ENCODE data around the gene SP8.
"Not testable (repeated sequence)": the region's sequence is repeated elsewhere in the genome, so short reads cannot be mapped to it uniquely, and the experiment has no call there.

The SP8 gene

DNA sequence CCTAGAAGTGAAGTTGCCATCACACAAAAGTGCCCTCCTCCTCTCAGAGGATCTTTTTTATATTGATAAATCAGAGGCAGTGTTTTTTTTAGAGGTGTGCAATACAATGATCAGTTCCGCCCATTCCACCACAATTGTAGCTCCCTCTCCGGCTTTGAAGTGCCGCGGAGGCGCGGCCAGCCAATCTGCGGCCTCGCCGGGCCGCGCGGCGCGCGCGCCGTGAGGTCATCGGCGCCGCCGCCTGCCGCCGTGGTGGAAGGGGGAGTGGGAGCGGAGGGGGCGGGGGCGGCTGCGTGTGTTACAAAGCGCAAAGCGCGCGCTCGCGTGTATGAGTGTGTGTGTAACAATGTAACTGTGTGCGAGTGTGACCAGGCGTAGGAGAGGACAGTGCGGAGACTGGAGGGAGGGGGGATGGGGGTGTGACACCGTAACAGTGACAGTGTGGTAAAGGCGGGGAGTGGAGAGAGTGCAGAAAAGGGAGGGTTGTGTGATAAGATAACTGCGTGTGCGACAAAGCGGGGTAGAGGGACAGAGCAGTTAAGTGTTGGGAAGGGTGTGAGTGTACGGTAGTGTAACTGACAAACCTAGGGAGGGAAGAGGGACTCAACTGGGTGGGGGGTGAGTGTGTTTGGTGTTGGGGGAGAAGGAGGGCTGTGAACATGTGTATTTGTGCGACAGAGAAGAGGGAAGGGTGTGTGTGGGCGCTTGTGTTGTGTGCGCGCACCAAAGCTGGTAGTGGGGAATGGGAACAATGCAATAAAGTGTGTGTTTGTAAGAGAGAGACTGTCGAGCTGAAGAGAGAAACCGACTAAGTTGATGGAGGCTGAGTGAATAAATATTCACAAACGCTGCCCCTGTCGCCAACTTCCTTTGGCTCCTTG, at the start of gene SP8:
Gene SP8, minus strand, starts transcription at position 108 of the 881 bp plus-strand sequence. Its CDS starts 88 bp downstream, at position 20.
- DNase-seq = peak; percentile 47

DNA sequence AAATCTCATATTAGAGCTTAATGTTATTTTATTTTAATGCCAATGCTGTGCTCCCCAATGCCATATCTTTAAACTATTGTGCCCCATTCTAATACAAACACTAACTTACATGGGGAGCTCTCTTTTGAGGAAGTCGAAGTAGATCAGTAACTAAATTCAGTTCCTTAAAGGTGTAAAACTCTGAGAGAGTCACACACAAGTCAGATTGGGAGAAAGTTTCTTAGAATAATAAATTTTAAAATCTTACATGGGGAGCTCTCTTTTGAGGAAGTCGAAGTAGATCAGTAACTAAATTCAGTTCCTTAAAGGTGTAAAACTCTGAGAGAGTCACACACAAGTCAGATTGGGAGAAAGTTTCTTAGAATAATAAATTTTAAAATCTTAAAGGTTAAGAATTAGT, 49.7 kb upstream of the SP8 start:
- not testable (repeated sequence) for DNase-seq

DNA sequence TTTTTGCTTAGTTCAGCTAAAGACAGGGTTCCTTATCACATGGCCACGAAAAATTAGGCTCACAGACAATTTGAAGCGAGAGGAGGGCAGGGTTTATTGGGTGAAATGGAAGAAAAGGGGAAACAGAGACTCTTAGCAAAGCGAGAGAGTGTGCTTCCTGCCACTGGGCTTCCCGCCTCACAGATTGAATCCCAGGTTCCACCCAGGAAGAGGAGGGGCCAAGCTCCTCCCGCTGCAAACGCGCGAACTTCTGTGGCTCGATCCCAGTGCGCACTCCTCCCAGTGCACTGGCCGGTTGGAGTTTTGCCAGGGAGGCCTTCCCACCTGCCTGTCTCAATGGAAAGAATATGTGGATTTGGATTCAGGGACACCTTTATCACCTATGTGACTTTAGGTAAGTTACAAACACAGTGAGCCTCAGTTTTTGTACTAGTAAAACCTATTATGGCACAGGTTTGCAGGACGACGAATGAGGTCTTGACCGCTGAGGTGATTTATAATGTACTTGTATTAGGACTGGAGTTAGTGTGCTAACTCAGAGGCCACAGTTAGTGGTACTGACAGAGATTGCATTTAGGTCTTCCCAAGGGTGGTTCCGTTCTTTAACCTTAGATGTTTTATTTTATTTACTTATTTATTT, 48.5 kb upstream of the SP8 start:
- no peak for DNase-seq

DNA sequence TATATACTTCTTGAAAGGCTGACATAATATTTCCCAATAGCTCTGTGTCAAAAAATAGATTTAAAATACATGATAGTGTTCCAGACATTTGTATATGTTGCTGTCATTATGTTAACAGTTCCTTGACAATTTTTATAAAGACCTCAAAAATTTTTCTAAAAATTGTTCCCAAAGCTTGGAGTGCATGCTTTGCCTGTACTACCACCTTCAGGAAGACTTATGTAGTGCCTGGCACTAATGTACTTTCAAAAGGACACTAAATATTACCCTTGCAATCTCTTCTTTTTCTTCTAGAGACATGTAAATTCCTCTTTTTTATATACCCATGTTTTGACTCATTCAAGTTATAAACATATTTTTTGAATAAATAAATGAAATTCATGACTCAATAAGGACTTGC, 48.0 kb upstream of the SP8 start:
- DNase-seq = no peak

DNA sequence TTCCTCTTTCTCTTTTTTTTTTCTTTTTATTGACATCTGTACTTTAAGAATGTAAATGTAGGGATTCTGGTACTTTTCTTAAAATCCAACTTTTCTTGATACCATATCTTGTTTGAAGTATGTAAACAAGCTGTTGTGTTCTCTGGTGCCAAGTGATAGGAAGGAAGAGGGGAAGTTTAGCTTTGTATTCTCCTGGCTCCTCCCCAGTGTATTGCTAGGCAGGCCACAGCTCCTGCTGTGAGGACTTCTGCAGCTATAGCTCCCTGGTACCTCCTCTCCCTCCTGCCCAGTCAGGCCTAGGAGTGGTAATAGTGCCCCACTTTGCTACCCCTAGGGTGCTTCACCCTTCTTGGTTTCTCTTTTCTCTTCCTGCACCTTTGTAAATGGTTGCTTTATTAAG, 45.3 kb upstream of the SP8 start:
- DNase-seq = no peak

DNA sequence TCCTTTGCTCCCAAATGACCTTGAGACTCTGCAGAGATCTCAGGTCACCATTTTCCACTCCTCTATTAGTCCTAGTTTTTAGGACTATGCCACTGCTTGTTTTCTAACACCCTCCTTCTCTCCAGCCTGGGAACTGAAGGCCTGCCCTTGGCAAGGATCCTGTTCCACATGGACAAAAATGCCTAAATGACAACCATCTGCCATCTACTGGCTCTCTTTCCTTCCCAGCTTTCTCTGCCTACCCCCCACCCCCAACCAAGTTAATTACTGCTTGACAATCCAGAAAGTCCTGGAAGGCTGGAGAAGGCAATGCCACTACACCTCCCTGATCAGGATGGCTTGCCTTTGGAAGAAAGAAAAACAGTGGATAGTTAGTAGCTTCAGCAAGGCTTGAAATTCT, 44.8 kb upstream of the SP8 start:
- no peak for DNase-seq

DNA sequence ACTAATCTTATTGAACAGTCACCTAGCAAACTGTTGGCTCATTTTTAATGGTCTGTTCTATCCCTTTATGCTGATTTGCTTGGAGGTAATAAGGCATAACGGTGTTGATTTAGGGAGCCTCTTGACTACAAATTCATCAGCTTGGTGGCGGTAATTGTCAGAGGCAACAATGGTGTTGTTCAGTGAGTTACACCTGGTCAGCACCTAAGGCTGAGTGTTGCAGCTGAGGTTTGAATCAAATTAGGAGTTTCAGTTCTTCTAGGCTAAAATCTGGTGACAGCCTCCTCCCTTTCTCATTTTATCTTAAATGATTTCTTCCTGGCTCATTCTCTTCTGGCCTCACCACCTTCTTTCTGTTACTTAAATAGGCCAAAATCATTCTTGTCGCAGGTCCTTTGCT, 42.3 kb upstream of the SP8 start:
- no peak for DNase-seq

DNA sequence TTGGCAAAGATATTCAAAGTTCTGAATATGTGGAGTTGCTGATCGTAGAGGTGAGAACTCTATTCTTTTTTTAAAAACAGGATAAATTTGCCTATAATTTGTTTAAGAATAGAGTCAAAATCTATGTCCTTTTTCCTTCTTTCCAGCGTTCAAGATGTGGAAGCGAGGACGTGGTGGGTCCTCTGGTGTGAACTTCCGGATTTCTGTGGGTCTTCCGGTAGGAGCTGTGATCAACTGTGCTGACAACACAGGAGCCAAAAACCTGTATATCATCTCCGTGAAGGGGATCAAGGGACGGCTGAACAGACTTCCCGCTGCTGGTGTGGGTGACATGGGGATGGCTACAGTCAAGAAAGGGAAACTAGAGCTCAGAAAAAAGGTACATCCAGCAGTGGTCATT, 40.5 kb upstream of the SP8 start:
- DNase-seq = no peak

DNA sequence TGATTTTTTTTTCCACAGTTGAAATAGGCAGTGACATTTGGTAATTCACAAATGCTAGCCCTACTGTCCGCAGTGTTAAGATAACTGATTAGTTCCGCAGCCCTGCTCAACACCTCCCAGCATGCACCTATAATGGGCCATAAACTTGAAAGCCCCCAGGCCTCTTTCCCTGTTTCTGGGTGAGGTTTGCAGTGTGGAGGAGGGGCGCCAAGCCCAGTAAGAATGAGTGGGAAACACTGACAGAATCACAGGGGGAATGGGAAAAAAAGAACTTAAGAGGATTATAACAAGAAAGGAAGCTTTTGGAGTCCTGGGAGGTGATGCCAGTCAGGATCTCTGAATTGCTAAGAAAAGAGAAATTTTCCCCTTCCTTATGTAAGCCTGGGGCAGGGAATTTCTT, 39.6 kb upstream of the SP8 start:
- DNase-seq = no peak

DNA sequence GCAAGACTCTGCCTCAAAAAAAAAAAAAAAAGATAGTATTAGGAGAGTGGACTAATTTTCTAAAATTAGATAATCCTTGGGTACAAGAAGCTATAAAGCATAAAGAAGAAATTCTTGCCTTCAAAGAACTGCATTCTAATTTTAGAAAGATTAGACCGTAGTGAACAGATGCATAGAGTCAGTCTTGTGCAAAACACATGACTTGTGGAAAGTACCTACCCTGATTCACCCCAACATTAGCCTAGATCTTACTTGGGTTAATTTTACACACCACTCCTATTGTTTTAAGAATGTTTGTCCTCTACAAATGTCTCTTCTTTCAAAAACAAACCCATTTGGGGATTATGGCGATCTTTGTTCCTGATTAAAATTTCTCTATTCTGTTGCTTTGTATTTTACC, 38.9 kb upstream of the SP8 start:
- no peak for DNase-seq

DNA sequence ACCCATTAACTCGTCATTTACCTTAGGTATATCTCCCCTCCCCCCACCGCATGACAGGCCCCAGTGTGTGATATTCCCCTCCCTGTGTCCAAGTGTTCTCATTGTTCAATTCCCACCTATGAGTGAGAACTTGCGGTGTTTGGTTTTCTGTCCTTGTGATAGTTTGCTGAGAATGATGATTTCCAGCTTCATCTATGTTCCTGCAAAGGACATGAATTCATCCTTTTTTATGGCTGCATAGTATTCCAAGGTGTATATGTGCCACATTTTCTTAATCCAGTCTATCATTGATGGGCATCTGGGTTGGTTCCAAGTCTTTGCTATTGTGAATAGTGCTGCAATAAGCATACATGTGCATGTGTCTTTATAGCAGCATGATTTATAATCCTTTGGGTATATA, 34.7 kb upstream of the SP8 start:
- DNase-seq = not testable (repeated sequence)

DNA sequence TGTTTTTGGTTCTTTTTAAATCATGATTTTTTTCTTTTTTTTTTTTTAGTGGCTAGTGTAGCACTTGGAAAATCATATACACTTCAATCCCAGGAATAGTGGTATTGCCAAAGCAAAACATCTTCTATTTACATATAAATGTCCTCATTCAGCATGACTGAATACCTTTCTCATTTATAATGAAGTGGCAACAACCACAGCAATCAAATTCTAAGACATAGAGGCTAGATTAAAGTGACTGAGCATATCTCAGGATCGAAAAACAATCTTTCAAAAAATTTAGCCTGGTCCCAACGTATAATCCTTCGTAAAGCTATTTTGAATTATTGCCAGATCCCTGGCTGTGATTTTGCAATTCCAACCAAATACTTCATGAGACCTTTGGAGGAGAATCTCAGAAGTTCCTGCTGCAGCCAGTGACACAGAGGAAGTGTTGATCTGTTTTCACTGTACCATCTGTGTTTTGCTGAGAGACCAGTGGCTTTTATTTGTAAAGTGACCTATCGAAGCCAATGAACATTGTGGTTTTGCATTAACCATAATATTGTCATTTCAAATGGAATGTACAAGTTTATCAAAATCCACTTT, 29.8 kb upstream of the SP8 start:
- no peak for DNase-seq

DNA sequence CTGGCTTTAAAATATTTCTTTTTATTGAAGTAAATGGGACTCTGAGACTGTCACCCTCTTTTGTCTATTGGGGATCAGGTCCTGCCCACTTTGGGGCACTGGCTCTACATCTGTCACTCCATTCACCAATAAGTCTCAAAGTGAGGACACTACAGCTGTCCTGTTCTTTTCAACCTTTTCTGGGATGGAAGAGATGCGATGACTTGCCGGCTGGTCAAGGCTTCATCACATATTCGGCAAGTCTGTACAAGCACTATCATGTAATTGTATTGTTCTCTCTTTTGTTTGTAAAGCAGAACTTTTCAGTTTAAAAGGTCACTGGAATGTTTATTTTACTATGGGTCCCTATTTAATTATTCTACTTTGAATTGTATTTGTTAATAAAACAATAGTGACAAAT, 17.7 kb upstream of the SP8 start:
- DNase-seq = no peak

DNA sequence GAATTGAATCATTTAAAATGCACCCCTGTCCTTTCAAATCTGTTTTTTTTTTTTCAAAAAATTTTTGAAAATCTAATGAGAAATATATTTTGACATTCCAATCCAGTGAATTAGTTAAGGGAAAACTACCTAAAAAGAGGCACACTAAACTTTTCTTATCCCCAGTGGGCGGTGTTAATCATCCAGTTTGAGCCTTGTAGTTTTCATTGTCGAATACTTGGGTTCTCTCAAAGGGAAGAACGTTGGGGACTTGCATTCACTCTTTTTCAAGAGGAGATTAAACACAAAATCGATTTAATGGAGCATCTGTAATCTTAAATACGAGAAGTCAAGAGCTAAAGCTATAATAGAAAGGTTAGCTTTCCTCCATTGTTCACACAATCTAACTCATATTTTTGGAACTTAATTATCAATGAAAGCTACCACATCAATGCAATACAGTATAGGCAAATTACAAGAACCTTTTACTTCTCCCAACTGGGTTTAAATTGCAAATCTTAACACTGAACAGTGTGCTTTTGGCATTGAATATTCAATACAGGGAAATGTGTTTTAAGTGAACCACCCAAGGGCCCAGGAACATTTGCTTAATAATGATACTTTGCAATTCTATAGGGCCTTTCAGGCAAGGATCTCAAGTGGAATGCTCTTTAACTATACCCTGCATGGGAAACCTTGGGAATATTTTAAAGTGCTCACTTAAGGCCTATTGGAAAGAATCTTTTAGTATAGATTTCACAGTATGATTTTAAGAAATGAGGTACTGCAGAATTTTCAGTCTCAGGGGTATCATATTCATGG, 13.1 kb upstream of the SP8 start:
- no peak for DNase-seq

DNA sequence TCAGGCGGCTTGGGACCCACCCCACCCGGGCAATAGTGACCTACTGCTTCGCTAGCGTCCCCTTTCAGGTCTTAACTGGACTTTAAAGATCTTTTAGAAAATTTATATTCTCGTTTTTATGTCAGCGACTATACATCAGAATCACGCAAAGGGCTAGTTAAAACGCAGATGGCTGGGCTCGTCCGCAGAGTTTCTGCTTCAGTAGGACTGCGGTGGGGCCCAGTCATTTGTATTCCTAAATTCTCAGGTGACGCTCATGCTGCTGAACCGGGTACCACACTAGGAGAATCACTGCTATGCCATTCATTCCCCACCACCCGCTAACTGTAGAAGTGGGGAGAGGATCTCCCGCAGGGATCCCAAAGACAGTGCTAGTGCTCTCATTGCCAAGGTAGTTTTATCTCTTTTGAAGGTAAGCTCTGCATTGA, 12.0 kb upstream of the SP8 start:
- no peak for DNase-seq

DNA sequence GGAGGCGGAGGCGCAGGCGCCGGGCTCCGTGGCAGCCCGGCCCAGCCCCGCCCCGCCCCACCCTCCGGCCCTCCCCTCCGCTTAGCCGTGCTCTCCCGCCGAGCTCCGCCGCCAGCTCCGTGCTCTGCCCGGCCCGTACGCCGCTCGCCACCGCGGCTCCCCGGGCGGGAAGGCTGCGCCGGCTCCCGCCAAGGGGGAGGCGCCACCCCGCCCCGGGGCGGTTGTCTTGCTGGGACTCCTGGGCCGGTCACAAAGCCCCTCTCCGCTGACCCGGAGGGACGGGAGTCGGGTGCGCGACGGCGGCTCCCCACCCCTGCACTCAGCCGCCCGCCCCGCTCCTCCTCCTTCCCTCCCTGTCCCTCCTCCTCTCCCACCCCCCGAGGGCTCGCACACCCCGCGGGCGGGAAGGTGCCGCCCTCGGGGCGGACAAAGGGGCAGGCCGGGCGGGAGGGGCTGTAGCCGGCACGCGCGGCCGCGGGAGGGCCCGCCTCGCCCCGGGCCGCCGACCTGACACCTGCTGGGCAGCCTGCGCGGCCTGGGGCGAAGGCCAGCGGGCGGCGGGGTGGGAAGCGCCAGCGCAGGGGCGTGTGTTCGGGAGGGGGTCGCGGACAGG, 11.5 kb upstream of the SP8 start:
- DNase-seq = peak; percentile 18

DNA sequence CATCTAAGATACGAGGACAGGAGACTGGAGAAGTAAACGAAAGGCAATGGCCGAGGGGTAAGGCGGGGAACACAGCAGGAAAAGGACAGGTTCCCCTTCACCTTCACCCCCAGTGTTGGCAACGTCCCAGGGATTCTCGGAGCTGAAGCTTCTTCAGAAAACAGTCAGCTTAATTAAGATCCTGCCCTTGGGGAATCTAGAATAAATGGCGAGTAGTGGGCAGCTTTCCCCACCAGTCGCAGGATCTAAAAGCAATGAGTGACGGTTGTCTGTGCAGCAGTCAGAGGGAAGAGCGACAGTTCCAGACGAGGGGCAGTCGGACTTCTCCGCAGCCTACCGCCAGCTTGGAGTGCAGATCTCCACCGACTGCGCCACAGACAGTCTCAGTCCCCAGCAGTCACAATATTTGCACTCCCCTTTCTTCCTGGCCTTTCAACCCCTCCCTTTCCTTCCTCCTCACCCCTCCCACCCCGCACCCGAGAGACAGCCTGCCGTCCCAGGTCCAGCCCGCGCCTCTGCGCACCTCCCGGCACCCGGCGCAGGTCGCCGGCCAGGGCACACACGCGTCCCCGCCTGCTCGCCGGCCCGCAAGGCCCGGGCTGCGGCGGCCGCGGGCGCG, 10.9 kb upstream of the SP8 start:
- DNase-seq = peak; percentile 13

DNA sequence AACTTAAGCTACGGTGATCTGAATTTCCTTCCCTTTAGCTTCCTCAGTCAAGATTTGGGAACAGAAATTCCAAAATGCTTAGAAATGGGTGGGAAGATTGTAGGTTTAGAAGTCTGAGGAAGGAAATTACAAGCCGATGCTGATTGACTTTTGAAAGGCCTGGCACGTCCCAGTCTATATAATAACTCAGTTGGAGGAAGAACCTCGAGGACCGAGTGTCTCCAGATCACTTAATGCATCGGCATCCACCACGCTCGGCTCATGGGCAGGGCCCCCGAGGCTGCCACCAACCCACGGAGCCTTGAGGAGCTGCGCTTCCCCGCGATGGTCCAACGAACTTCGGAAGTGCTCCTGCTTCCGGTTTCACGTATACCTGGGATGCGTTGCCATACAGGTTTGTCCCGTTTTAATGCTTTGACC, 10.4 kb upstream of the SP8 start:
- no peak for DNase-seq

DNA sequence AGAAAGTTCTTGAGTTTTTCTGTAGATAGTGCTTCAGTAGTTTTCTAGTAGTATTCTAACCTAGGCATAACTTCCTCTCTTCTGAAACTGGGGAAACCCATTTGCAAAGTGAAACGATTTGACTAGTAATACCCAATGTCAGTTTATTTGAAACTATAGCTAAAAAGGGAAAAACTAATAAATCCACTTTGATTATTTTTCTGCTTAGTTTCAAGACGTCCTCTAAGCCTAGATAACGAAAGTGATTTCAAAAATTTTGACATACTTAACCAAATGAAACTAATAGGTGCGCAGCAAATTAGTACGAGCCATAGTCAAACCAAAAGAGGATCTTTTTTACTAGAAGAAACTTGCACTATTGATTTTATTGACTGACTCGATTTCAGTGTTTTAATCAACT, 9.8 kb upstream of the SP8 start:
- no peak for DNase-seq

DNA sequence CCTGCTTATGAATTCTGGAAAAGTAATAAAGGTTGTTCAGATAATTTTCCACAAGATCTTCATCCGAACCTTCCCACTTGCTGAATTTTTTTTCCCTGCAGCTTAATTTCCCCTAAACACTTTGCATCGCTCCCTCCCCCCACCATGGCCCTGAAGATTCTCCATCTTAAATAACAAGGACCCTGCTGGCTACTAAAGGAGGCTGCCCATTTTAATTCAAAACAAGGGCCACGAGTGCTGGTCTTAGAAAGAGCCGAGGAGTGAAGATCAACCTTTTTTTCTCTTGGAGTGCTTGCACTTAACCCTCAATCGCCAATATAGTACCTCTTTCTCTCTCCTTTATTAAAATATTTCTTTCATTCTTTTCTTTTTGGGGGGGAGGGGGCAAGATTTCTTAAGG, 9.2 kb upstream of the SP8 start:
- DNase-seq = no peak

DNA sequence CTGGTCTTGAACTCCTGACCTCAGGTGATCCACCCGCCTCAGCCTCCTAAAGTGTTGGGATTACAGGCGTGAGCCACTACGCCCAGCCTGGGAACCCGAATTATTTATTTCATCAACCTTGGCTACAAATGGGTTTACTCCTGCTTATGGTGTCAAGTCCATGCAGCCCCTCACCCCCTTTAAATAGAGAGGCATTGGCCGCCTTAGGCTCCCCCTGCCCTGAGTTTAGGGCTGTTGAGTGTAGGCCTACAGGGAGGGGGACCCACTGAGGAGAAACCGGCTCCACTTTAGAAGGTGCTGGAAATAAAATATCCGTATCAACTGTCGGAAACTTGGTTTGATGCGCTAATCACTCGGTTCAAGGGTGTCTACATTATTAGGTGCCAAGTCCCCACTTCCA, 8.7 kb upstream of the SP8 start:
- DNase-seq = no peak

DNA sequence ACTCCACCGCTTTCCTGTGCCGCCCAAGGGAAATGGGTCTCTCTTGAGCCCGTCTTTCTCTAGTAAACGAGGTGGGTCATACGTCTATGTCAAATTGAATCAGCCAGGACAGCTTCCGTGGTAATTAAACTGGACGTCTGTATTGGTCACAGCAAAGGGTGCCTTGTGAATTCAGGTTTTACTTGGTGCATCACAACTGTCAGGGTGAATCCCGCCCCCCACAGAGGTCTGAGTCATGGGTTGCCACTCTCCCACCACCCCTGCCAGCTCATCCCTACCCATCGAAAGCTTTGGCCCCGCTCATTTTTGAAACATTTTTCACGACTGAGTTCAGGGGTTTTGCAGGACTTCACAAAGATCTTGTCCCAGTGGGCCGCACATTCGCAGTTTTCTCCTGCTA, 8.0 kb upstream of the SP8 start:
- no peak for DNase-seq

Data from DMS79 treated with DMSO at 0.1 percent for 48 hours (cell line).